Tibial nerve (tissue), 4 donors: ENCODE results near the gene OR8J3. TPM values are rescaled to one million over a fixed set of nuclear protein-coding genes. Genes with fewer than 3 reads are reported as not detected.

Experiments used
- DNase-seq, 2 donors: peaks; one replicate each; pipeline ENCODE4 v3.0.0-alpha.2; 2019; ENCODE audit warnings: low spot score in 2 of 2
- H3K27ac ChIP-seq, 4 donors: fragments of 200-600 bp; sonication (generic) in 3 of 4; one replicate each; pipeline ENCODE4 v1.5.1; 2017 to 2019; ENCODE audit warnings: mild to moderate bottlenecking in 1 of 4
- H3K27me3 ChIP-seq, 2 donors: fragments of 200-600 bp; sonication (generic) in 1 of 2; one replicate each; pipeline versions ENCODE4 v1.5.1 to v1.6.0; 2017 to 2019
- H3K36me3 ChIP-seq, 3 donors: fragments of 200-600 bp; sonication (generic); one replicate each; pipeline ENCODE4 v1.5.1; 2018 to 2019
- H3K4me1 ChIP-seq, 4 donors: fragments of 200-600 bp; sonication (generic) in 3 of 4; one replicate each; pipeline ENCODE4 v1.5.1; 2017 to 2019
- H3K4me3 ChIP-seq, 4 donors: fragments of 200-600 bp; sonication (generic) in 3 of 4; one replicate each; pipeline ENCODE4 v1.5.1; 2017 to 2019; ENCODE audit warnings: mild to moderate bottlenecking in 1 of 4, moderate library complexity in 1 of 4
- H3K9me3 ChIP-seq, 4 donors: fragments of 200-600 bp; sonication (generic) in 3 of 4; one replicate each; pipeline ENCODE4 v1.5.1; 2017 to 2019
- CTCF ChIP-seq, 5 experiments: fragments of 200-600 bp in 3 of 5; fragments of 450-650 bp in 2 of 5; sonication (generic) in 3 of 5; IDR thresholded peaks; one replicate each; pipeline ENCODE4 v1.5.1; 2016 to 2019; ENCODE audit warnings: antibody characterized with exemption in 5 of 5, mild to moderate bottlenecking in 3 of 5, moderate library complexity in 2 of 5
- EP300 ChIP-seq, 2 donors: sonication (generic); formaldehyde crosslinking; IDR thresholded peaks; one replicate each; pipeline ENCODE4 v1.6.1; 2017; ENCODE audit warnings: antibody characterized with exemption in 2 of 2, mild to moderate bottlenecking in 1 of 2
- POLR2A ChIP-seq, 2 donors: fragments of 450-650 bp; IDR thresholded peaks; one replicate each; pipeline ENCODE4 v1.6.1; 2017; ENCODE audit warnings: antibody characterized with exemption in 2 of 2, mild to moderate bottlenecking in 2 of 2, moderate library complexity in 2 of 2
- WGBS, 2 donors: methylation state at CpG; one replicate each; pipeline ENCODE4 v1.1.5; 2018; 5-methylcytosine and 5-hydroxymethylcytosine counted together
- total RNA-seq, 4 donors: library from RNA; depleted of rRNA; stranded (reverse); fragments of >200 nt; gene quantifications; one replicate each; pipeline ENCODE4 v1.1.0, GENCODE V29; 2016

OR8J3 gene
- not detected for total RNA-seq

DNA sequence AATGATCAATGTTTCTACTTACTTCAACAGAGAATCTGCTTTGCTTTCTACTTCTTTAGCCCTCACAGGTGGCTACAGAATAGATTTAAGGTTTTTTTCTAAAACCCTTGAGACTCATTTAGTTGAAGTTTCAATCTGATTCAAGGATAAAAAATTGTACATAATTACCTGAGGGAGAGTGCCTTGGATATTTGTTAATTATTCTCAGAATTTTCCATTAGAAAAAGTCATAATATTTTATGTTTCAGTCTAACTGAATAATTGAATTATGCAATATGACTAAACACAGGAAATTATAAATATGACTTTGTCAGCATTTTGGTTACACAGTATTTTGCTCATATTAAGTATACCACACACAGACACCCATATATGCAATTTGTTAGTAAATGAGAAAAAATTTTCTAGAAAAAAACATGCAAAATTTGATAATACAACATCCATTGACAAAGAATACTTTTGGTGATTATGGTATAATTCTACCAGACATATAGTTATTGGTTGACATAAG is at the start of gene OR8J3:
Gene OR8J3, minus strand, starts transcription at position 51 of the 511 bp plus-strand sequence. CDS start 2,483 bp downstream, outside the sequence.
- H3K36me3 ChIP-seq: no peaks in the 10 kb centered on the region
- H3K27me3 ChIP-seq: no peaks in the 10 kb centered on the region
- no peak for DNase-seq
- no peak within 1 kb of the TSS for H3K4me3 ChIP-seq
- H3K4me1 ChIP-seq: no peaks in the 10 kb centered on the region
- no peak for TF ChIP-seq EP300 (IDR thresholded peaks at IDR 0.05)
- TF ChIP-seq CTCF (IDR thresholded peaks at IDR 0.05): no peak
- TF ChIP-seq POLR2A (IDR thresholded peaks at IDR 0.05): no peak
- H3K27ac ChIP-seq: no peak within 1 kb of the TSS
- no peaks in the 10 kb centered on the region for H3K9me3 ChIP-seq

GRCh38 chr11:56188602-56189001 is 48.6 kb upstream of the OR8J3 start:
- Histone ChIP-seq H3K4me3 (no peak overlapping the region), H3K9me3 (peaks cover 0 to 13% (median 0%) of the 10 kb centered on the region in 4 donors), H3K27ac (no peak overlapping the region), H3K27me3 (no peaks in the 10 kb centered on the region), H3K4me1 (no peaks in the 10 kb centered on the region), H3K36me3 (no peaks in the 10 kb centered on the region)
- TF ChIP-seq EP300 (IDR thresholded peaks at IDR 0.05) (no peak), CTCF (IDR thresholded peaks at IDR 0.05) (no peak), POLR2A (IDR thresholded peaks at IDR 0.05) (no peak)
- DNase-seq: no peak
- WGBS, 2 donors: 85 to 86% methylated on average over 3 of the region's 3 CpGs

DNA sequence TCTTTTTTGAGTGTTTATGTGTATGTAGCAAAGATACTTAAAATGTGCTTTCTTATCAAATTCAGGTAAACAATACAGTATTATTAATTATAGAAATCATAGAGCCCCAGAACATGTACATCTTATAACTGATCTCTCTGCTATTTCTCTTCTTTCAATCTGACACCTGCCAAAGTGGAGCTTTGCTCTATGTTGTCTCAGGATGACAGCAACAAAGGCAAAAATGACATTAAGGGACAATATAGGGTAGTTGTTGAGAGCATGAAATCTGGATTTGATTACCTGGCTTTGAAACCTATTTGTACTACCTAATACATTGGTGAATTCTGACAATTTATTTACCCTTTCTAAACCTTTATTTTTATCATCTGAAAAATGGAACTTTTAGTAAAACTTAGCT is 43.5 kb upstream of the OR8J3 start:
- H3K36me3 ChIP-seq: no peaks in the 10 kb centered on the region
- no peak for DNase-seq
- no peak overlapping the region for H3K4me3 ChIP-seq
- no peaks in the 10 kb centered on the region for H3K27me3 ChIP-seq
- H3K9me3 ChIP-seq: peaks cover 0 to 15% (median 2%) of the 10 kb centered on the region in 4 donors
- TF ChIP-seq POLR2A (IDR thresholded peaks at IDR 0.05) (no peak), EP300 (IDR thresholded peaks at IDR 0.05) (no peak), CTCF (IDR thresholded peaks at IDR 0.05) (no peak)
- no peak overlapping the region for H3K27ac ChIP-seq
- H3K4me1 ChIP-seq: no peaks in the 10 kb centered on the region

DNA sequence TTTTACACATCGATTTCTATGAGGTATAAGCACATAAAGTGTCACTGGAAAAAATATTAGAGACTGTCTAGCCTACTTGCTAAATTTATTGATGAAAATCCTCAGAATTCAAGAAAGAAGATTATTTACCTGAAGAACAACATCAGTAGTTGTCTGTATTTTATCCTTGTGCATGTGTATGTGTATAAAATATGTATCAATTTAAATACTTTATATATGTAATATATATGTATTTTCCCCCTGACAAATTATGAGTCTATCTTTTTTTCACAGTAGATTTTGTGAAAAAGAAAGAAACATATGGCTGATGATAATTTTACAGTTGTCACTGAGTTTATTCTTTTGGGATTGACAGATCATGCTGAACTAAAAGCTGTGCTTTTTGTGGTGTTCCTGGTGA is 36.3 kb upstream of the OR8J3 start, which contains the start of gene OR5J2:
Gene OR5J2, plus strand, starts transcription at position 301 of the 400 bp plus-strand sequence. Its CDS starts 0 bp downstream, at position 301.
- 69 to 86% methylated on average over 1 of the region's 1 CpG for WGBS, 2 donors
- TF ChIP-seq POLR2A (IDR thresholded peaks at IDR 0.05) (no peak), EP300 (IDR thresholded peaks at IDR 0.05) (no peak), CTCF (IDR thresholded peaks at IDR 0.05) (no peak)
- no peak within 1 kb of the TSS for H3K27ac ChIP-seq

DNA sequence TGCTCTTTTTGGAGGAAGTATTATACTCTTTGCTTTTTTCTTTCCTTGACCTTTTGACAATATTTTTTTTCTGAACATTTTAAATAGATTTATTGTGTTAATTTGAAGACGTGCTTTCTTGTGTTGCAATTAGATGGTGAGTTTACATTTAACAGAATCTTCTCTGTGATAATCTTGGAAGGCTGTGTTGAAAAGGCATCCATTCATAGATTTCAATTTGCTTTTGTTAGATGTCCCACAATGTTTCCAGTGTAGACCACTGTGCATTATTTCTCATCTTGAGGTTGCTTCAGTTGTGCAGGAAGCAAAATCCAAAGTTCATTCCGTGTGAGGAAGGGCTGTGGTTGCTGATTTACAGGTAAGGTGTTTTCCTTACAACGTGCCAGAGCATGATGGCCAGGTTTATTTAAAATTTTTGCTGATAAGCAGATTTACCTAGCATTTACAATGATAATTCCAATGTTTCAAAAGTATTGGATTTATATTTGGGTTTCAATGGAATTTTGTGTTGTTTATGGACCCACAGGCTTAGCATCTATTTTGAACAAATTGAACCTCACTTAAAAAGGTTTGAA is 32.3 kb upstream of the OR8J3 start:
- Histone ChIP-seq H3K4me1 (no peaks in the 10 kb centered on the region), H3K27ac (no peak overlapping the region), H3K9me3 (no peaks in the 10 kb centered on the region), H3K4me3 (no peak overlapping the region), H3K27me3 (no peaks in the 10 kb centered on the region), H3K36me3 (no peaks in the 10 kb centered on the region)
- DNase-seq: no peak
- TF ChIP-seq CTCF (IDR thresholded peaks at IDR 0.05) (no peak), POLR2A (IDR thresholded peaks at IDR 0.05) (no peak), EP300 (IDR thresholded peaks at IDR 0.05) (no peak)
- 31 to 42% methylated on average over 3 of the region's 3 CpGs for WGBS, 2 donors

More for the DNA sequence above, 36.3 kb upstream of the OR8J3 start, which contains the start of gene OR5J2:
- Histone ChIP-seq H3K4me3 (no peak within 1 kb of the TSS), H3K4me1 (no peaks in the 10 kb centered on the region), H3K36me3 (no peaks in the 10 kb centered on the region), H3K27me3 (no peaks in the 10 kb centered on the region), H3K9me3 (peaks cover 0 to 15% (median 2%) of the 10 kb centered on the region in 4 donors)
- DNase-seq: no peak
